Adrenal gland (tissue), 12 donors: Measurements from ENCODE around the gene TNS3. TPM values are rescaled to one million over a fixed set of nuclear protein-coding genes. Genes with fewer than 3 reads are reported as not detected.

Experiments used
- DNase-seq, 7 donors: peaks; one replicate each; pipeline ENCODE4 v3.0.0-alpha.2; 2019 to 2020
- H3K27ac ChIP-seq, 5 donors: fragments of 200-600 bp; sonication (generic) in 4 of 5; 1 replicate in 3 of 5; 2 replicates in 2 of 5; pipeline versions ENCODE4 v1.5.1 to v1.8.0; 2016 to 2020; ENCODE audit warnings: mild to moderate bottlenecking in 1 of 5
- H3K27me3 ChIP-seq: fragments of 200-600 bp; 2 replicates; pipeline ENCODE4 v1.8.0; 2021
- H3K36me3 ChIP-seq, 2 donors: fragments of 200-600 bp; replicated peaks in 1 of 2; 1 replicate in 1 of 2; 2 replicates in 1 of 2; pipeline versions ENCODE4 v1.5.1 to v1.8.0; 2018 to 2022
- H3K4me1 ChIP-seq, 2 donors: fragments of 200-600 bp; replicated peaks in 1 of 2; 1 replicate in 1 of 2; 2 replicates in 1 of 2; pipeline versions ENCODE4 v1.5.1 to v1.8.0; 2018 to 2021
- H3K4me3 ChIP-seq, 4 donors: fragments of 200-600 bp; sonication (generic) in 3 of 4; one replicate each; pipeline ENCODE4 v1.5.1; 2016 to 2018
- H3K9me3 ChIP-seq, 3 donors: fragments of 200-600 bp; sonication (generic) in 1 of 3; replicated peaks in 1 of 3; 1 replicate in 2 of 3; 2 replicates in 1 of 3; pipeline versions ENCODE4 v1.5.1 to v1.8.0; 2016 to 2021
- CTCF ChIP-seq, 6 experiments: fragments of 450-650 bp in 4 of 6; fragments of 200-600 bp in 2 of 6; sonication (generic) in 1 of 6; IDR thresholded peaks; 1 replicate in 5 of 6; 2 replicates in 1 of 6; pipeline versions ENCODE4 v1.5.1 to v1.8.0; 2016 to 2021; ENCODE audit warnings: antibody characterized with exemption in 6 of 6, mild to moderate bottlenecking in 2 of 6, moderate library complexity in 1 of 6
- POLR2A ChIP-seq, 2 donors: fragments of 450-650 bp; IDR thresholded peaks; one replicate each; pipeline ENCODE4 v1.6.1; 2017; ENCODE audit warnings: antibody characterized with exemption in 2 of 2, mild to moderate bottlenecking in 2 of 2, moderate library complexity in 1 of 2
- WGBS, 4 donors: extraction: QIAGEN DNeasy Blood & Tissue Kit in 2 of 4; methylation state at CpG; one replicate each; pipeline versions ENCODE4 v1.1.5 to v1.1.7; 2013 to 2017; 5-methylcytosine and 5-hydroxymethylcytosine counted together
- intact Hi-C, 2 donors: fragments of 100-400 bp; cut with DNase I; formaldehyde crosslinking; loops; one replicate each; pipeline versions ENCODE4 v1.14.1 to v1.15.0; 2022 to 2023
- polyA plus RNA-seq, 3 donors: library from polyadenylated mRNA; stranded (reverse); fragments of 200-250 nt in 2 of 3; fragments of 350-450 nt in 1 of 3; fragmentation: Illumina TruSeq in 1 of 3; extraction: RNeasy Lipid Tissue Mini Kit (QIAGEN cat#74804) in 1 of 3; gene quantifications; one replicate each; pipeline ENCODE4 v1.2.3, GENCODE V29; 2013 to 2014
- total RNA-seq, 9 donors: library from RNA; depleted of rRNA in 4 of 9; stranded (reverse); fragments of >200 nt in 4 of 9; fragments of 120-200 nt in 1 of 9; fragmentation: NEBNext Ultra II Directional in 1 of 9; extraction: Animal tissue kit (Norgen Biotek cat#: 25700) in 1 of 9; gene quantifications; one replicate each; pipeline versions ENCODE4 v1.1.0 to v1.2.4, GENCODE V29; 2013 to 2023
- donor health status: healthy with polysubstance abuse.
- donor health status: Bipolar disorder and iron deficiency.
- donor health status: DM: yes; HTN: yes; CAD: no.
- donor health status: DM: no; HTN: no; CAD: no.
- donor health status: DM: no; HTN: no; CAD: no.
- donor health status: DM: yes; HTN: yes; CAD: no.

Gene TNS3
- total and polyA plus RNA-seq, 12 donors: 21.0 to 188 (median 99.8) TPM

GRCh38 chr7:47327698-47328391 lies 254.1 kb downstream of the TNS3 start:
- intact Hi-C loops: no loop called here
- H3K9me3 ChIP-seq: no peaks in the 10 kb centered on the region
- H3K27me3 ChIP-seq: no peaks in the 10 kb centered on the region
- peaks cover 0 to 20% of the 10 kb centered on the region in 2 donors for H3K36me3 ChIP-seq
- WGBS, 4 donors: 9 to 45% (median 28%) methylated on average over 5 to 24 of the region's 24 CpGs
- peak; percentile 72 to 90 (median 84) for DNase-seq
- H3K4me3 ChIP-seq: peak overlapping the region in 2 of 4 donors; percentile 24 to 30
- no peak for TF ChIP-seq CTCF (IDR thresholded peaks at IDR 0.05)
- no peak for TF ChIP-seq POLR2A (IDR thresholded peaks at IDR 0.05)
- H3K27ac ChIP-seq: peak overlapping the region in 4 of 5 donors; percentile 64 to 92 (median 76)
- H3K4me1 ChIP-seq: peaks cover 11 to 30% of the 10 kb centered on the region in 2 donors

DNA sequence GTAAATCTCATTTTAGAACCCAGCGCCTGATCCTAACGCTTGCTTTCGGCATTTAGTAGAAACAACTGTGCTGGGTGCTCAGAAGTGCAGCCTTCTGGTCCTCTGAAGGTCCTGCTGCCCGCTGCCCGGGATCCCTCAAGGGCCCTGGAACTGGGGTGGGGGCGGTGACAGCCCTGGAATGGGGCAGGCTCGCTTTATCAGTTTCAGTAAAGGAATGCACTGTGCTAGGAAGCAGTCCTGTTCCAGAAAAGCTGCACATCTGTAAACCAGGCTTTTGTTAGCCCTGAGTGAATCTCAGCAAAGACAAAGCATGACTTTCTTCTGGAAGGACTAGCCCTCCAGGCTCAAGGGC lies 254.6 kb downstream of the TNS3 start:
- H3K9me3 ChIP-seq: no peaks in the 10 kb centered on the region
- intact Hi-C loops: no loop called here
- no peaks in the 10 kb centered on the region for H3K27me3 ChIP-seq
- H3K27ac ChIP-seq: peak overlapping the region in 4 of 5 donors; percentile 64 to 92 (median 76)
- peaks cover 11 to 30% of the 10 kb centered on the region in 2 donors for H3K4me1 ChIP-seq
- peaks cover 0 to 15% of the 10 kb centered on the region in 2 donors for H3K36me3 ChIP-seq
- H3K4me3 ChIP-seq: peak overlapping the region in 1 of 4 donors; percentile 1
- TF ChIP-seq POLR2A (IDR thresholded peaks at IDR 0.05) (no peak), CTCF (IDR thresholded peaks at IDR 0.05) (no peak)
- WGBS, 4 donors: 62 to 79% (median 65%) methylated on average over 6 to 7 of the region's 7 CpGs
- peak in 1 of 7 donors; percentile 22 for DNase-seq

DNA sequence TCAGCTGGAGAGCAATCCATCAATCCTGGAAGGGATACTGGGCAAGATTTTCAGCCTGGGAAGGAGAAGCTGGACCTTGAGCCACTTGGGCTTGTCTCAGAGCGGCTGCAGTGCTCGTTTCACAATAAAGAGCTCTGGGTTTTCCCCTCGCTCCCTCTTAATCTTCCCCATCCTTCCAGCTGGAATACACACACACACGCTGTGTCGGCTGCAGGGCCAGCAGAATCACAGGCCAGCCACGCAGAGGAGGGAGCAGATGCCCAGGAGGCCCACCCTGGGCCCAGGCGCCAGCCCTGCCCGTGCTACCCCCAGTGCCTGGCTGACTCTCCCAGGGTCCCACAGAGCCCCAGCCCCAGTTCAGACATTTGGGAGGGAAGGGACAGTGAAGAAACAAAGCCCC lies 255.1 kb downstream of the TNS3 start:
- intact Hi-C loops: no loop called here
- WGBS, 4 donors: 63 to 81% (median 69%) methylated on average over 7 to 8 of the region's 8 CpGs
- peak overlapping the region in 1 of 4 donors; percentile 1 for H3K4me3 ChIP-seq
- H3K27me3 ChIP-seq: no peaks in the 10 kb centered on the region
- peaks cover 11 to 30% of the 10 kb centered on the region in 2 donors for H3K4me1 ChIP-seq
- H3K27ac ChIP-seq: peak overlapping the region in 2 of 5 donors; percentile 78 to 92
- peaks cover 0 to 11% of the 10 kb centered on the region in 2 donors for H3K36me3 ChIP-seq
- no peaks in the 10 kb centered on the region for H3K9me3 ChIP-seq
- TF ChIP-seq CTCF (IDR thresholded peaks at IDR 0.05): no peak
- TF ChIP-seq POLR2A (IDR thresholded peaks at IDR 0.05): no peak
- DNase-seq: peak in 1 of 7 donors; percentile 25

DNA sequence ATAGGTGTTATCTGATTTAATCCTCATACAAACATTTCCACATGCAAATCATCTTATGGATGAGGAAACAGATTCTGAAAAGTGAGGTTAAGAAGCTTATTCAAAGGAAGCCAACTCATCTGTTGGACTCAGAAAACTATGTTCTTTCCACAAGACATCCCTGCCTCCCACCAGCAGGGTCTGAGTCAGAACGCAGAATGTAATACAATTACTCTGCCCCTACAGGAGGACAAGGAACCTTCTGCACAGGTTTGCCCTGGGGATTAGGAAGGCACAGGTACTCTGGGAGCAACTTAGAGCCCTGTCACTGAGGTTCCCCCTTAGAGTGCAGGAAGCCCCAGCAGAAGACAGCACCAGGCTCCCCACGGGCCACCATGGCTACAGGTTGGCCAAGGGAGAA lies 255.7 kb downstream of the TNS3 start:
- H3K4me1 ChIP-seq: peaks cover 11 to 30% of the 10 kb centered on the region in 2 donors
- WGBS, 4 donors: 42 to 90% (median 74%) methylated on average over 2 of the region's 2 CpGs
- peak in 1 of 7 donors; percentile 17 for DNase-seq
- H3K36me3 ChIP-seq: peaks cover 0 to 14% of the 10 kb centered on the region in 2 donors
- H3K9me3 ChIP-seq: no peaks in the 10 kb centered on the region
- TF ChIP-seq POLR2A (IDR thresholded peaks at IDR 0.05): no peak
- TF ChIP-seq CTCF (IDR thresholded peaks at IDR 0.05): peak in 2 of 6 experiments; percentile 1 to 10
- peak overlapping the region in 2 of 5 donors; percentile 40 to 78 for H3K27ac ChIP-seq
- H3K27me3 ChIP-seq: no peaks in the 10 kb centered on the region
- intact Hi-C loops: no loop called here
- no peak overlapping the region for H3K4me3 ChIP-seq
